ENCODE results near the gene GBP3. TPM values are rescaled to one million over a fixed set of nuclear protein-coding genes. Genes with fewer than 3 reads are reported as not detected.

GBP3 gene
- total and polyA plus RNA-seq, 9 of the 15 experiments (the other 6 are each of a cell fraction or from before 2014, with no cell fraction given), result 0.07 to 0.14 (median 0.11) TPM; not detected in 4

DNA sequence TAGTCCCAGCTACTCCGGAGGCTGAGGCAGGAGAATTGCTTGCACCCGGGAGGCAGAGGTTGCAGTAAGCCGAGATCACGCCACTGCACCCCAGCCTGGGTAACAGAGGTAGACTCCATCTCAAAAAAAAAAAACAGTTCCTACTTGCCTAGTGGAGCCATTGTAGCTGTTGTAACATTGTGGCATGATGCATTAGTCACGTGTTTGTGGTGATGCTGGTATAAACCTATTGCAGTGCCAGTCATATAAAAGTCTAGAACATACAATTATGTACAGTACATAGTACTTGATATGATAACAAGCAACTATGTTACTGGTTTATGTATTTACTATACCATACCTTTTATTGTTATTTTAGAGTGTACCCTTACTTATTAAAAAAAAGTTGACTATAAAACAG is 46.4 kb downstream of the GBP3 start:
- peaks cover 19% of the 10 kb centered on the region for H3K79me2 ChIP-seq (ENCODE audit: control insufficient read depth, insufficient read depth, low read length)
- no peaks in the 10 kb centered on the region for H3K27me3 ChIP-seq (ENCODE audit: control insufficient read depth in 2 of 2, insufficient read depth in 2 of 2, low read length in 2 of 2)
- no peak overlapping the region for H3K27ac ChIP-seq (ENCODE audit: extremely low read depth, low read depth, low read length)
- in situ Hi-C loops (cut with MboI), result loop anchor here (10.0 kb wide), 1 partner anchor 639 kb away; no protein-coding TSS in a partner anchor
- no peak overlapping the region for H3K9ac ChIP-seq (ENCODE audit: insufficient read depth in 1 of 2, low read depth in 2 of 2, low read length in 2 of 2)
- ATAC-seq, result no peak
- H3K4me1 ChIP-seq (replicated peaks in 1 of 2; ENCODE audit: control insufficient read depth in 2 of 2, insufficient read depth in 2 of 2, low read length in 2 of 2), result no peaks in the 10 kb centered on the region
- no peak for DNase-seq (ENCODE audit: extremely low read depth in 1 of 4, low spot score in 3 of 4)
- peaks cover 22% of the 10 kb centered on the region; the same call in 2 of the 3 replicates for H3K36me3 ChIP-seq (ENCODE audit: control insufficient read depth, insufficient read depth, low read length)
- no peak overlapping the region for H3K4me2 ChIP-seq (ENCODE audit: insufficient read depth, low read length)
- H4K20me1 ChIP-seq (replicated peaks; ENCODE audit: control insufficient read depth, insufficient read depth, low read length), result no peaks in the 10 kb centered on the region
- FAIRE-seq, result no peak
- no TSS peak for BruUV-seq (replicated peaks)
- POLR2A ChIA-PET, result no interaction called here
- no peak overlapping the region for H3K4me3 ChIP-seq
- H3K9me1 ChIP-seq (ENCODE audit: control insufficient read depth, insufficient read depth, low read length), result no peaks in the 10 kb centered on the region
- CTCF ChIA-PET (ENCODE audit: low intra/inter-chr PET ratio), result no interaction called here
- H2AFZ ChIP-seq (ENCODE audit: low read depth, low read length), result no peak overlapping the region
- 97% methylated on average over 2 of the region's 5 CpGs for WGBS (ENCODE audit: insufficient coverage, low coverage, missing lambda C conversion rate)
- H3K9me3 ChIP-seq (replicated peaks; ENCODE audit: control insufficient read depth, insufficient read depth, low read depth, low read length), result no peaks in the 10 kb centered on the region
- intact Hi-C loops (cut with micrococcal nuclease), result no loop called here
- TF ChIP-seq ZNF57 (CRISPR knock-in tag; IDR thresholded peaks at IDR 0.05) (no peak), CTBP1 (IDR thresholded peaks at IDR 0.05; ENCODE audit: borderline replicate concordance) (no peak), CHAMP1 (IDR thresholded peaks at IDR 0.05) (no peak), ASH1L (IDR thresholded peaks at IDR 0.05; ENCODE audit: borderline replicate concordance, low read depth, partially characterized antibody) (no peak), FOXM1 (IDR thresholded peaks at IDR 0.05; ENCODE audit: low read depth) (no peak), FOXM1 (CRISPR knock-in tag; IDR thresholded peaks at IDR 0.05; ENCODE audit: low read depth) (no peak), PTRF (tag; IDR thresholded peaks at IDR 0.05) (no peak), STAT5A (IDR thresholded peaks at IDR 0.05; ENCODE audit: borderline replicate concordance, low read length) (no peak), NFXL1 (CRISPR knock-in tag; IDR thresholded peaks at IDR 0.05) (no peak), USF2 (CRISPR knock-in tag; IDR thresholded peaks at IDR 0.05) (no peak)
- TF ChIP-seq, protein P1, sequence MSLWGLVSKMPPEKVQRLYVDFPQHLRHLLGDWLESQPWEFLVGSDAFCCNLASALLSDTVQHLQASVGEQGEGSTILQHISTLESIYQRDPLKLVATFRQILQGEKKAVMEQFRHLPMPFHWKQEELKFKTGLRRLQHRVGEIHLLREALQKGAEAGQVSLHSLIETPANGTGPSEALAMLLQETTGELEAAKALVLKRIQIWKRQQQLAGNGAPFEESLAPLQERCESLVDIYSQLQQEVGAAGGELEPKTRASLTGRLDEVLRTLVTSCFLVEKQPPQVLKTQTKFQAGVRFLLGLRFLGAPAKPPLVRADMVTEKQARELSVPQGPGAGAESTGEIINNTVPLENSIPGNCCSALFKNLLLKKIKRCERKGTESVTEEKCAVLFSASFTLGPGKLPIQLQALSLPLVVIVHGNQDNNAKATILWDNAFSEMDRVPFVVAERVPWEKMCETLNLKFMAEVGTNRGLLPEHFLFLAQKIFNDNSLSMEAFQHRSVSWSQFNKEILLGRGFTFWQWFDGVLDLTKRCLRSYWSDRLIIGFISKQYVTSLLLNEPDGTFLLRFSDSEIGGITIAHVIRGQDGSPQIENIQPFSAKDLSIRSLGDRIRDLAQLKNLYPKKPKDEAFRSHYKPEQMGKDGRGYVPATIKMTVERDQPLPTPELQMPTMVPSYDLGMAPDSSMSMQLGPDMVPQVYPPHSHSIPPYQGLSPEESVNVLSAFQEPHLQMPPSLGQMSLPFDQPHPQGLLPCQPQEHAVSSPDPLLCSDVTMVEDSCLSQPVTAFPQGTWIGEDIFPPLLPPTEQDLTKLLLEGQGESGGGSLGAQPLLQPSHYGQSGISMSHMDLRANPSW (CRISPR knock-in tag; IDR thresholded peaks at IDR 0.05), result no peak
- TF ChIP-seq, protein P2, sequence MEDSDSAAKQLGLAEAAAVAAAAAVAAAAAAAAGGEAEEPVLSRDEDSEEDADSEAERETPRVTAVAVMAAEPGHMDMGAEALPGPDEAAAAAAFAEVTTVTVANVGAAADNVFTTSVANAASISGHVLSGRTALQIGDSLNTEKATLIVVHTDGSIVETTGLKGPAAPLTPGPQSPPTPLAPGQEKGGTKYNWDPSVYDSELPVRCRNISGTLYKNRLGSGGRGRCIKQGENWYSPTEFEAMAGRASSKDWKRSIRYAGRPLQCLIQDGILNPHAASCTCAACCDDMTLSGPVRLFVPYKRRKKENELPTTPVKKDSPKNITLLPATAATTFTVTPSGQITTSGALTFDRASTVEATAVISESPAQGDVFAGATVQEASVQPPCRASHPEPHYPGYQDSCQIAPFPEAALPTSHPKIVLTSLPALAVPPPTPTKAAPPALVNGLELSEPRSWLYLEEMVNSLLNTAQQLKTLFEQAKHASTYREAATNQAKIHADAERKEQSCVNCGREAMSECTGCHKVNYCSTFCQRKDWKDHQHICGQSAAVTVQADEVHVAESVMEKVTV (CRISPR knock-in tag; IDR thresholded peaks at IDR 0.05), result no peak
- TF ChIP-seq, protein P3, sequence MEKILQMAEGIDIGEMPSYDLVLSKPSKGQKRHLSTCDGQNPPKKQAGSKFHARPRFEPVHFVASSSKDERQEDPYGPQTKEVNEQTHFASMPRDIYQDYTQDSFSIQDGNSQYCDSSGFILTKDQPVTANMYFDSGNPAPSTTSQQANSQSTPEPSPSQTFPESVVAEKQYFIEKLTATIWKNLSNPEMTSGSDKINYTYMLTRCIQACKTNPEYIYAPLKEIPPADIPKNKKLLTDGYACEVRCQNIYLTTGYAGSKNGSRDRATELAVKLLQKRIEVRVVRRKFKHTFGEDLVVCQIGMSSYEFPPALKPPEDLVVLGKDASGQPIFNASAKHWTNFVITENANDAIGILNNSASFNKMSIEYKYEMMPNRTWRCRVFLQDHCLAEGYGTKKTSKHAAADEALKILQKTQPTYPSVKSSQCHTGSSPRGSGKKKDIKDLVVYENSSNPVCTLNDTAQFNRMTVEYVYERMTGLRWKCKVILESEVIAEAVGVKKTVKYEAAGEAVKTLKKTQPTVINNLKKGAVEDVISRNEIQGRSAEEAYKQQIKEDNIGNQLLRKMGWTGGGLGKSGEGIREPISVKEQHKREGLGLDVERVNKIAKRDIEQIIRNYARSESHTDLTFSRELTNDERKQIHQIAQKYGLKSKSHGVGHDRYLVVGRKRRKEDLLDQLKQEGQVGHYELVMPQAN (IDR thresholded peaks at IDR 0.05; ENCODE audit: borderline replicate concordance), result no peak
